Panc1 (cell line): ENCODE results near the gene BCL11B. TPM values are rescaled to one million over a fixed set of nuclear protein-coding genes. Genes with fewer than 3 reads are reported as not detected.

Experiments
- ATAC-seq: fragments of 200-7000 bp; cut with Tn5 transposase; 2 replicates; pipeline ENCODE4 v1.9.1; 2020; ENCODE audit warnings: mild to moderate bottlenecking, moderate library complexity
- BruUV-seq: library from RNA; stranded (reverse); fragments of 400-500 nt; replicated peaks from 2 replicates; lab custom pipeline; 2021; lab: Mats Ljungman, UMichigan
- CTCF ChIA-PET: fragments of 300-600 bp; sonication (Branson Sonifier 250); formaldehyde crosslinking; loops from one replicate; lab custom pipeline; 2022; ENCODE audit warnings: antibody characterized with exemption; lab: Charles Lee
- POLR2A ChIA-PET: fragments of 300-600 bp; sonication (Branson Sonifier 250); formaldehyde crosslinking; loops from one replicate; lab custom pipeline; 2022; ENCODE audit warnings: antibody characterized with exemption; lab: Charles Lee
- DNase-seq: peaks from one replicate; pipeline ENCODE4 v3.0.0-alpha.2; 2010; ENCODE audit warnings: low read depth, low spot score
- H3K27ac ChIP-seq: 2 replicates; pipeline ENCODE4 v1.5.1; 2011; ENCODE audit warnings: mild to moderate bottlenecking, low read length, inconsistent platforms
- H3K27me3 ChIP-seq: fragments of 200-500 bp; sonication (Bioruptor generic); 2 replicates; pipeline ENCODE4 v1.6.0; 2014; ENCODE audit warnings: low read length, inconsistent platforms; ENCODE audit not compliant: control insufficient read depth, insufficient read depth
- H3K36me3 ChIP-seq: fragments of 200-500 bp; sonication (Bioruptor generic); 2 replicates; pipeline ENCODE4 v1.5.1; 2014; ENCODE audit warnings: inconsistent platforms, mild to moderate bottlenecking, low read length, moderate library complexity; ENCODE audit not compliant: control insufficient read depth, insufficient read depth
- H3K4me1 ChIP-seq: 2 replicates; pipeline ENCODE4 v1.5.1; 2011; ENCODE audit warnings: inconsistent platforms, mild to moderate bottlenecking, low read length, moderate library complexity; ENCODE audit not compliant: control insufficient read depth, insufficient read depth
- H3K4me3 ChIP-seq, 2 experiments: 2 replicates each; pipeline ENCODE4 v1.5.1; 2011 to 2012; ENCODE audit warnings: low read depth in 2 of 2, low read length in 2 of 2, mild to moderate bottlenecking in 2 of 2, inconsistent platforms in 1 of 2, moderate library complexity in 1 of 2
- H3K9me3 ChIP-seq: fragments of 200-500 bp; sonication (Bioruptor generic); 2 replicates; pipeline ENCODE4 v1.5.1; 2014; ENCODE audit warnings: low read depth, mild to moderate bottlenecking, inconsistent platforms, low read length, moderate library complexity; ENCODE audit not compliant: control insufficient read depth, insufficient read depth
- POLR2AphosphoS5 ChIP-seq: IDR thresholded peaks from 2 replicates; pipeline ENCODE4 v1.6.1; 2012; ENCODE audit warnings: mild to moderate bottlenecking, low read depth, low read length, moderate library complexity
- SIN3A ChIP-seq: IDR thresholded peaks from 2 replicates; pipeline ENCODE4 v1.6.1; 2012; ENCODE audit warnings: low read depth, mild to moderate bottlenecking, low read length, moderate library complexity, borderline replicate concordance; ENCODE audit not compliant: insufficient read depth
- TCF7L2 ChIP-seq: IDR thresholded peaks from 2 replicates; pipeline ENCODE4 v1.6.1; 2011; ENCODE audit warnings: mild to moderate bottlenecking, low read depth, low read length, inconsistent platforms
- in situ Hi-C: cut with HindIII; loops from 2 replicates; pipeline ENCODE4 v1.10.0; 2016; ENCODE audit warnings: low sequenced_read_pairs, low pct_unique_long_range_greater_than_20kb
- intact Hi-C: fragments of 100-400 bp; cut with micrococcal nuclease; formaldehyde crosslinking; loops from one replicate; pipeline ENCODE4 v1.10.0; 2022; ENCODE audit not compliant: unreplicated experiment
- total RNA-seq: library from RNA; stranded (reverse); gene quantifications from one replicate; pipeline ENCODE4 v1.2.1, GENCODE V29; 2021; ENCODE audit not compliant: unreplicated experiment
- TF ChIP-seq, protein P1 (sequence below), 2 experiments: IDR thresholded peaks; 2 replicates each; pipeline ENCODE4 v1.6.1; 2011 to 2012; ENCODE audit warnings: low read depth in 2 of 2, control low read depth in 1 of 2, low read length in 1 of 2, mild to moderate bottlenecking in 1 of 2, moderate library complexity in 1 of 2; ENCODE audit not compliant: insufficient read depth in 1 of 2
- TF ChIP-seq, protein P2 (sequence below): fragments of 450-650 bp; IDR thresholded peaks from 2 replicates; pipeline ENCODE4 v1.5.1; 2017; ENCODE audit warnings: mild to moderate bottlenecking

The BCL11B gene
- total RNA-seq, 1 experiment from 2014 or later, result 0.23 TPM

DNA sequence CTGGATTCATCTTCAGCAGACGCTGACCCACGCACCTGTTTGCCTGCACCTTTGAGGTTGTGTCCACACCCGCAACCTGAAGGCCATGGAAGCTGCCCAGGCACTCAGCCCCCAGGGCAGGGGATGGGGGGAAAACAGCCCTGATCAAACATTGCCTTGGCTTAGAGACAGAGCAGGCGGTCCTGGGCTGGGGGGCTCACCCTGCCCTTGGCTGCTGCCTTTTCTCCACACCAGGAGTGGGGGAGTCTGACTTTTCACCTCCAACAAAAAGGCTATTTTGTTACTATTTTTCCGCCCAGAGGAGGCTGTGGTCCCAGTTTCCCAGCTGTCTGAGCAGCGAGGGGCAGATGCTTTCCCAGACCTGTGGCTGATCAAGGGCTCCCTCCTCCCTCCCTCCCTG is 24.2 kb downstream of the BCL11B start:
- BruUV-seq, result no TSS peak
- intact Hi-C loops, result no loop called here
- no peak overlapping the region for H3K4me3 ChIP-seq
- H3K9me3 ChIP-seq, result no peaks in the 10 kb centered on the region
- H3K27ac ChIP-seq, result no peak overlapping the region
- in situ Hi-C loops, result no loop called here
- no peak for ATAC-seq
- no peak for DNase-seq
- H3K36me3 ChIP-seq, result no peaks in the 10 kb centered on the region
- POLR2A ChIA-PET, result no interaction called here
- CTCF ChIA-PET, result no interaction called here
- TF ChIP-seq POLR2AphosphoS5 (no peak), TCF7L2 (no peak), SIN3A (no peak)
- TF ChIP-seq, protein P1, sequence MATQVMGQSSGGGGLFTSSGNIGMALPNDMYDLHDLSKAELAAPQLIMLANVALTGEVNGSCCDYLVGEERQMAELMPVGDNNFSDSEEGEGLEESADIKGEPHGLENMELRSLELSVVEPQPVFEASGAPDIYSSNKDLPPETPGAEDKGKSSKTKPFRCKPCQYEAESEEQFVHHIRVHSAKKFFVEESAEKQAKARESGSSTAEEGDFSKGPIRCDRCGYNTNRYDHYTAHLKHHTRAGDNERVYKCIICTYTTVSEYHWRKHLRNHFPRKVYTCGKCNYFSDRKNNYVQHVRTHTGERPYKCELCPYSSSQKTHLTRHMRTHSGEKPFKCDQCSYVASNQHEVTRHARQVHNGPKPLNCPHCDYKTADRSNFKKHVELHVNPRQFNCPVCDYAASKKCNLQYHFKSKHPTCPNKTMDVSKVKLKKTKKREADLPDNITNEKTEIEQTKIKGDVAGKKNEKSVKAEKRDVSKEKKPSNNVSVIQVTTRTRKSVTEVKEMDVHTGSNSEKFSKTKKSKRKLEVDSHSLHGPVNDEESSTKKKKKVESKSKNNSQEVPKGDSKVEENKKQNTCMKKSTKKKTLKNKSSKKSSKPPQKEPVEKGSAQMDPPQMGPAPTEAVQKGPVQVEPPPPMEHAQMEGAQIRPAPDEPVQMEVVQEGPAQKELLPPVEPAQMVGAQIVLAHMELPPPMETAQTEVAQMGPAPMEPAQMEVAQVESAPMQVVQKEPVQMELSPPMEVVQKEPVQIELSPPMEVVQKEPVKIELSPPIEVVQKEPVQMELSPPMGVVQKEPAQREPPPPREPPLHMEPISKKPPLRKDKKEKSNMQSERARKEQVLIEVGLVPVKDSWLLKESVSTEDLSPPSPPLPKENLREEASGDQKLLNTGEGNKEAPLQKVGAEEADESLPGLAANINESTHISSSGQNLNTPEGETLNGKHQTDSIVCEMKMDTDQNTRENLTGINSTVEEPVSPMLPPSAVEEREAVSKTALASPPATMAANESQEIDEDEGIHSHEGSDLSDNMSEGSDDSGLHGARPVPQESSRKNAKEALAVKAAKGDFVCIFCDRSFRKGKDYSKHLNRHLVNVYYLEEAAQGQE (IDR thresholded peaks at IDR 0.05; ENCODE audit: insufficient read depth in 1 of 2, low read depth in 2 of 2, low read length in 1 of 2), result no peak
- TF ChIP-seq, protein P2, sequence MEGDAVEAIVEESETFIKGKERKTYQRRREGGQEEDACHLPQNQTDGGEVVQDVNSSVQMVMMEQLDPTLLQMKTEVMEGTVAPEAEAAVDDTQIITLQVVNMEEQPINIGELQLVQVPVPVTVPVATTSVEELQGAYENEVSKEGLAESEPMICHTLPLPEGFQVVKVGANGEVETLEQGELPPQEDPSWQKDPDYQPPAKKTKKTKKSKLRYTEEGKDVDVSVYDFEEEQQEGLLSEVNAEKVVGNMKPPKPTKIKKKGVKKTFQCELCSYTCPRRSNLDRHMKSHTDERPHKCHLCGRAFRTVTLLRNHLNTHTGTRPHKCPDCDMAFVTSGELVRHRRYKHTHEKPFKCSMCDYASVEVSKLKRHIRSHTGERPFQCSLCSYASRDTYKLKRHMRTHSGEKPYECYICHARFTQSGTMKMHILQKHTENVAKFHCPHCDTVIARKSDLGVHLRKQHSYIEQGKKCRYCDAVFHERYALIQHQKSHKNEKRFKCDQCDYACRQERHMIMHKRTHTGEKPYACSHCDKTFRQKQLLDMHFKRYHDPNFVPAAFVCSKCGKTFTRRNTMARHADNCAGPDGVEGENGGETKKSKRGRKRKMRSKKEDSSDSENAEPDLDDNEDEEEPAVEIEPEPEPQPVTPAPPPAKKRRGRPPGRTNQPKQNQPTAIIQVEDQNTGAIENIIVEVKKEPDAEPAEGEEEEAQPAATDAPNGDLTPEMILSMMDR, result no peak
- H3K27me3 ChIP-seq, result no peaks in the 10 kb centered on the region
- H3K4me1 ChIP-seq, result no peaks in the 10 kb centered on the region

DNA sequence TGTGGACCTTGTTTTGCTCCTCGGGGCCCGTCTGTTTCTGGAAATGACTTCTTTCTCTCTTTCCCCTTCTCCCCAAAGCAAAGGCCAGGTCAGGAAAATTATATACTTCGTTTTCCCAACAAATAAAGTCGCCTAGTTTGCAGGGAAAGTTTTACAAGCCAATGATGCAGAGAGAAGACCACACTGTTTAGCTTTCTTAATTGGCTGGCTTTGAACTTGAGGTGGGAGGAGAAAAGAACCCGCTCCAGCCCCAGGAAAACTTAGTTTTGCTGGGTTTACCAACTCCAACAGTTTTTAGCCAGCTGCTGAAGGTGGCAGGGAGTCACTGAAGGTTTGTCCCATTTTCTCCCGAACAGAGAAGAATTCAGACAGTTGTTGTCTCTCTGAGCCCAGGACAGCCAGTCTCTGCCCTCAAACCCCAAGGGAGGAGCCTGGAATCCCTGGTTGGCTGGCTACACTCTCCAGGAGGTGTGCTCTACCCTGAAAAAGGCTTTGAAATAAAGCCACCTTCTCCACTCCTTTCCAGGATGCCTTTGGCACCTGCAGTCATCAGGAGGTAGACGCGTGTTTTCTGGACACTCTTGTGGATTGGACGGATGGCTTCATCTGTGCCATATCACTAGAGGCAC is 24.8 kb downstream of the BCL11B start:
- POLR2A ChIA-PET, result no interaction called here
- BruUV-seq, result no TSS peak
- Histone ChIP-seq H3K27me3 (no peaks in the 10 kb centered on the region), H3K4me1 (no peaks in the 10 kb centered on the region), H3K9me3 (no peaks in the 10 kb centered on the region), H3K4me3 (no peak overlapping the region), H3K36me3 (no peaks in the 10 kb centered on the region), H3K27ac (no peak overlapping the region)
- TF ChIP-seq POLR2AphosphoS5 (no peak), TCF7L2 (no peak), SIN3A (no peak)
- TF ChIP-seq, protein P1 (IDR thresholded peaks at IDR 0.05; ENCODE audit: insufficient read depth in 1 of 2, low read depth in 2 of 2, low read length in 1 of 2), result no peak
- TF ChIP-seq, protein P2, result no peak
- in situ Hi-C loops (no loop called here), intact Hi-C loops (no loop called here)
- DNase-seq (no peak), ATAC-seq (no peak)
- CTCF ChIA-PET, result no interaction called here
